ENCODE results near the gene AUTS2.

GRCh38 chr7:69778138-69778537, 179.9 kb downstream of the AUTS2 start:
- TF ChIP-seq POLR2A (IDR thresholded peaks at IDR 0.05) (no peak), CTCF (IDR thresholded peaks at IDR 0.05) (no peak)
